Stimulated activated CD8-positive, alpha-beta memory T cell treated with anti-CD3 and anti-CD28 coated beads, Interleukin-12 subunit alpha, Interleukin-12 subunit beta, amount 100 ng/mL, for 1 hour (primary cell): ENCODE results near the gene SLF2.

Experiments
- DNase-seq: peaks from one replicate; pipeline ENCODE4 v3.0.0-alpha.2; 2020; ENCODE audit warnings: low read depth

The SLF2 gene

DNA sequence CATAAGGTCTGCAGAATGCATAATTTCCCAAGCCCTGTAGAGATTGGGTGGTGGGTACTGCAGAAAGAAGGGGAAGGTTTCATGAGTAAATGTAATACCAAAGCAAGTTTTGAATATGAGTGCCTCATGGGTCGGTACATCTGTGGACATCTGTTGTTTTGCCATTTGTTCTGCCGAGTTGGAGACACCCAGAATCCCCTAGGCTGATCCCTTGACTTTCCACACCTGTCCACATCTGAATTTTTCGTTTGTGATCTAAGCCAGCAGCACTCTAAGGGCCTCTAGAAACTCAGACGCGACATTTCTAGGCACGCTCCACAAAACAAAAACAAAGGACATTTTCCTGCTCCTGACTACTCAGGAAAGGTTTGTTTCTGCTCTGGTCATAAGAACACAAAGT is 11.7 kb upstream of the SLF2 start:
- DNase-seq, result no peak

DNA sequence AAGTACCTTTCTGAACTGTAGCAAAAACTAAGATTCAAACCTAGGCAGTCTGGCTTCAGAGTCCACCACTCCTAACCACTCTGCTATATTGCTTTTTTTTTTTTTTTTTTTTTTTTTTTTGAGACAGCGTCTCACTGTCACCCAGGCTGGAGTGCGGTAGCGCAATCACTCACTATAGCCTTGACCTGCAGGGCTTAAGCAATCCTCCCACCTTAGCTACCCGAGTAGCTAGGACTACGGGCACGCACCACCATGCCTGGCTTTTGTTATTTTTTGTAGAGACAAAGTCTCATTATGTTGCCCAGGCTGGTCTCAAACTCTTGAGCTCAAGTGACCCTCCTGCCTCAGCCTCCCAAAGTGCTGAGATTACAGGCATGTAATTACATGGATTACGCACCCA is 10.1 kb upstream of the SLF2 start:
- no peak for DNase-seq

DNA sequence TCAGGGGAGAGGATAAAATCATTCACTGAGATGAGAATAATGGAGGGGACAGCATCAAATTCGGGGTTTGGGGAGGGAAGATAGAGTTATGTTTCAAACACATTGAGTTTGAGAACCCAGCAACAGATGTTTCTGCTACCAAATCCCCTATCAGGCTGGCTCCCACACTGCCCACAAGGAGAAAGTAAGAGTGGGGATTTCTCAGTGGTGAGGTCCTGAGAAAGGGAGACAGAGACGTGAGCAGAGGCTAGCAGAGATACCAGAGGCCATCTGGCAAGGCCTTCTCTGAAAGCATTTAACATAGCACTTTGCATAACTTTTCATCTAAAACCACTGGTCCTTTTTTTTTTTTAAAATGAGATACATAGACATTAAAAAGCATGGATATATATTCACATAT is 7.8 kb upstream of the SLF2 start:
- no peak for DNase-seq

DNA sequence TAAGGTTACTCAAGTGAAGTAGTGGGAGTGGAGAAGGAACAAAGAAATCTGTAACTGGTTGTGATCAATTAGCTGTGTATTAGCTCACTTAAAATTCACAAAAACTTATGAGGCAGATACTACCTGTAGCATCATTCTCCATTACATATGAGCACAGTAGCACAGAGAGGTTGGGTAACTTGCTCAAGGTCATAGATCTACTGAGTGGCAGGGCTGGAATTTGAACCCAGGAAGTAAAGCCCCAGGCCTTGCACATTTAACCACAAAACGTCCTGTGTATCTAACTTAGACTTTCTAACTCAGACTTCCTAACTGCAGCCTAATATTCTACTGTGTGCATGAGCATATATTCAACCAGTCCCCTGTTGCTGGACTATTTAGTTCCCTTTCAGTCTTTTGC is 5.6 kb upstream of the SLF2 start:
- no peak for DNase-seq

DNA sequence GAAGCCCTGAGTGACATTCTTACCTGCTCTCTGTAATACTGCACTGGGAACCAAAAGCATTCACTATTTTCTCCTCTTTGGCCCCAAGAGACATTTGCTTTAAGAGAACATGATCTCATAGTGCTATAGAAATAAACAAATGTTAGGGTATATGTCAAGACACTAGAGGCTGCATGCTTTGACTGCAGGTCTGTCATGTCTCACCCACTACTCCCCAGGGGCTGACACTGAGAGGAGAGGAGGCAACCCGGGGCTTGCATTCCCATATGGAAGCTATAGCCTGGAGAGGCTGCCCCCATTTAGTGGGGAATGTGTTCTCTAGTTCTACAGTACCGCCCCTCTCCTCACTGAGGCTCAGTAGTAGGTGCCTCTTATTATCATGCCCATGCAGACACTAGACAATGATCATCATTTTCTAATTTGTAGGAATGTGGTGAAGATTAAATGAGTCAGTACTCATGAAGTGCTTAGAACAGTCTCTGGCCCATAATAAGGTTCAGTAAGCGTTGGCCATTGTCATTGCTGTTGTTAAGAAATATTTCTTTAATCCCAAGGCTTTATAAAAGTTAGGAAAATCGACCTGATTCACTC is 4.9 kb upstream of the SLF2 start:
- DNase-seq, result no peak

DNA sequence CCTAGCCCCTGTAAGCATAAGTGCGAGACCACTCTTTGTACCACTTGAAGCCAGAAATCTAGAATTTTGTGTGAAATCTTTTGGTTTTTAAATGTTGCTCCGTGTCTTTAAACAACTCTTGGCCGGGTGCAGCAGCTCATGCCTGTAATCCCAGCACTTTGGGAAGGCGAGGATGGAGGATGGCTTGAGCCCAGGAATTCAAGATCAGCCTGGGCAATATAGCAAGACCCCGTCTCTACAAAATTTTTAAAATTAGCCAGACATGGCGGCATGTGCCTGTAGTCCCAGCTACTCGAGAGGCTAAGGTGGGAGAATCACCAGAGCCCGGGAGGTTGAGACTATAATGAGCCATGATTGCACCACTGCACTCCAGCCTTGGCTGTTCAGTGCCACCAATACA is 4.4 kb upstream of the SLF2 start:
- DNase-seq, result no peak

DNA sequence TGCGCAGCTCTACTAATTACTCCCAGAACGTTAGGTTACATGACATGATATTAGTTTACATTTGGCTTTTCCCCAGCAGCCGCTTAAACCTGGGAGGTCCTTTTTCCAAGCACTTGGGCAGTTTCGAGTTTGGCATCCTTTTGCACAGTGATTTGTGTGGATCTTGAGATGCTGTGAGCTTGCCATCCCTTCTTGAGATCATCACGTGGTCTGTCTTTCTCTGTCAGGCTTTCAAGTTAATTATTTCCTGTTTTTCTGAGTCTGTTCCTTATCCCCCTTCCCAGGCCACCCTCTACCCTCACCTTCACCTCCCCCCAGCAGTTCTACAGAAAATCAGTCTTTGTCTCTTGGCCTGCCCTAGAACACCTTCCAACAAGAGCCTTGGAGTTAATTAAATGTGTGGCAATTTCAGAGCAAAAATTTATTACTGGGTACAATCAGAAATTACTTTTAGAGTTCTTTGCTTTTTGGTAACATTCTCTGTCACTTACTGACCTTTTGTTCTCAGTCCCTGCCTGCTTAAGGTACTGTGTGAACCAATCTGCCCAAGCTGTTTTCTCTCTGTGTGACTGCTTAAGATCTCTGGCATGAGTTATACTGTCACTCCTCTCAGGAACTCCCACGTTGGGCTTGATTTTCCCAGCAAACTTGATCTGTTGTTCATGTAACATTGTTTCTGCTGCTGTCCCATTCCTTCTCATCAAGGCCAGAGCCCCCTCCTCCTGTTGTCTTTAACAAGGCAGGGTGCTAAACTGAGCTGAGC is 3.1 kb upstream of the SLF2 start:
- DNase-seq, result no peak

DNA sequence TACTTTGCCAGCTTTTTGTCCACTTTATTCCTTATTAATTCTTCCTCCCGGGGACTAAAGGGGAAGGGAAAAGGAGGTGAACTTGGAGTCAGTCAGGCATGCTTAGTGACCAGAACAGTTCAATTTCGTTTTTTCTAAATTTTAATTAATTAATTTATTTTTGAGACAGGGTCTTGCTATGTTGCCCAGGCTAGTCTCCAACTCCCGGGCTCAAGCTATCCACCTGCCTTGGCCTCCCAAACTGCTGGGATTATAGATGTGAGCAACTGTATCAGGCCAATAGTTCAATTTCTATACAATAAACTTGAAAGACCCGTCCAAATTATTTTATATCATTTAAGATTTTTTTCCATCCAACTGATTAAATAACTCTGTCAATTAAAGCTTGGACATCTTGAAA is 1.3 kb upstream of the SLF2 start:
- DNase-seq, result no peak

DNA sequence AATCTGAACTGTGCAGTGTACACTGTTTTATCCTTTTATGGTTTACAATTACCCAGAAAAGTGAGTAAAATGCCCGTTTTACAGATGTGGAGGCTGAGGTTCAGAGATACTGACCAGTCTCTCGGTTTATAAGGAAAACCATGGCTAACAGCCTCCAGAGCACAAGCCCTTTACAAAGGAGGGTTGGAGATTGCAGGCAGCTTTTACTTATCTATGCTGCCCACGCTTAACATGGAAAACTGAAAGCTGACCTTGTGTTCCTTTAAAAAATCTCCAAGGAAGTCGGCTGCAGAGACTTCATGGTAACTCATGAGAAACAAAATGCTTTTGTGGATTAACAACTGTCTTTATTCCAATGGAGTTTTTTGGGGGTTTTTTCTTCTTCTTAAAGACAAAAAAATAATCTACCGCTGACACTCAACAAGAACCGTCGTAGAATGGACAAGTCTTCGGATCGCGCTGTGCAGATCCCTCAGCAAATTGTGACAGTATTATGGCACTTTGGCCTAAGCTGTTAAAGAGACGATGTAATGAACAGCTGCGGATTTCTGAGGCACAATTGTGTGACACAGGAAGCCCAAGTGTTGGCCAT is 654 bp upstream of the SLF2 start:
- no peak for DNase-seq

DNA sequence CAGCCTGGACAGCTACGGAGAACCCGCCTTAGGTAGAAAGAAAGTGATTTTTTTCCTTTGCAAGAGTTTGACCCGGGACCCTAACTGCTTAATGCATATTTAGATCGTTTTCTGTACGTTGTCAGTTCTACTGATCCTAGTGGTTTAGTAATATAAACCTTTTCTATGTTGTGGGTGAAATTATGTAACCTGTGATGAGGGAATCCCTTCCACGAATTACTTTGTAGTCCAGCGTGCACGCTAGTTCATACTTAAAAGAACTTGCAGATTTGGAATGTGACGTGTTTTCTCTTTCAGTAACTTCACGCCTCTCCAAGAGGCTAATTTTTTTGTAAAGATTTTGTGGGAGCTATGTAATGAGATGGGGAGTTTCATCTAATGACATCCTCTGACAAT is 705 bp downstream of the SLF2 start:
- no peak for DNase-seq

DNA sequence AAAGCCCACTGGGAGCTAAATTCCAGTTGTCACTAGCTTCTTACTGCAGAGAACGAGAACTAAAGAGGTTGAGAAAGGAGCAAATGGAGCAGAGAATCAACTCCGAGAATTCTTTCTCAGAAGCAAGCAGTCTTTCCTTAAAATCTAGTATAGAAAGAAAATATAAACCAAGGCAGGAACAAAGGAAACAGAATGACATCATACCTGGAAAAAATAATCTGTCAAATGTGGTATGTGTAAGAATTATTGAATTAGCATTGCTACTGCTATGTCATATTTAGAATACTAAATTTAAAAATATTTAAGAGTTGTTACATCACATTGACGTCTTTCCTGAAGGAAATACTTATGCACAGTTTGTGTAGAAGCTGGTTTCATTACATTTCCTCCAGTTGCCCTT is 4.3 kb downstream of the SLF2 start:
- no peak for DNase-seq

DNA sequence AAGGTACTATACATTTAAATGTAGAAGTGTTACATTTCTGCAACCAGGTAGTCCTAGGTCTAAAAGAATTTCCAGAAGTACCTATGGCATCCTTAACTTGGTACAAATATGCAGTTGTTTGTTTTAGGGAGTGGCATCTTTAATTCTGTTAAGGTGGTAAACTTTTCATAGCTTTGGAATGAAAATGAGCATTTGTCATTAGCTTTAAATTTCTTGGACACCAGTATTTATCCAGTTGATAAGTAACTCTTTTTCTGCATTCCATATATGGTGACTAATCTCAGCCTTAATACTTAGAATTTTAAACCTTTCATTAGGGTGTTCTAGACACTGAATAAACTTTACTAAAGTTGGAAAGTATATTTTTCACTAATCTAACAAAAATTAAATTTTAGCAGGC is 10.8 kb downstream of the SLF2 start:
- DNase-seq, result no peak

DNA sequence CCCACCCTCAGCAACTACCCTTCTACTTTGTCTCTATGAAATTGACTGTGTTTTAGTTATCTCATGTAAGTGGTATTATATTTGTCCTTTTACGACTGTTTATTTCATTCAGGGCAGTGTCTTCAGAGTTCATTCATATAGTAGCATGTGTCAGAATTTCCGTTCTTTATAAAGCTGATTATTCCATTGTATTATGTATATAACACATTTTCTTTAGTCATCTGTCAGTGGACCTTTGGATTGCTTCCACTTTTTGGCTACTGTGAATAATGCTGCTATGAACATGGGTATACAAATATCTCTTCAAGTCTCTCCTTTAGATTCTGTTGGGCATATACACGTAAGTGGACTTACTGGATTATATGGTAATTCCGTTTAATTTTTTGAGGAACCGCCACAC is 14.5 kb downstream of the SLF2 start:
- DNase-seq, result no peak

DNA sequence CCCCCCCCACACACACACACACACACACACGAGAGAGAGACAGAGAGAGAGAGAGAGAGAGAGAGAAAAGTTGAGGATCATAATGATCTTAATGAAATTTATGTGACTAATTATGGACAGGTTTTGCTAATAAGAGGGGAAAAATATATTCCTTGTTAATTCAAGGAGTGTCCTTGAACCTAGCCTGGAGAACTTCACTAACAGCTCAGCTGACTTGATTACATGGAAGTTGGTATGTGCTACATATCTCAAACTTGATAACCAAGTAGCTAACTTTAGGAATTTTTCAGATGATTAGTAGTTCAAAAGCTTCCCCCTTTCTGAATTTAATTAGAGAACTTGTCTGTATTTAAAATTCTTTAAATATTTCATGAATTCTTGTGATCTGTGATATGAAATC is 15.3 kb downstream of the SLF2 start:
- no peak for DNase-seq

DNA sequence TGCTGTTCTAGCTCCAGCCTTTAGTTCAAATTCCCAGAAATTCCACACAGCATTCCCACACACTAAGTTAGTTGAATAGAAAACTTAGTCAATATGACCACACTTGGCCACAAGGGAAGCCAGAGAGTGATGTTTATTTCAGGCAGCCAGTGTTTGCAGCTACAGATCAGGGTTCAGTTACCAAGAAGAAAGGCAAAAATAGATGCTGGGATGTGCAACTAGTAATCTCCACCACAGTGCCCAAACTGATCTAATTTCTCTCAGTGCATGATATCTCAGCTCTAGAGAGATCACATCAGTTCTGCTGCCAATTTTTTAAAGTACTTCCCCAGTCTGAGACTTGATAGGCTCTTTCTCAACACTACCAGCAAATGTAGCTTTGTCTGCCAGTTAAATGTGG is 17.6 kb downstream of the SLF2 start:
- DNase-seq, result no peak

DNA sequence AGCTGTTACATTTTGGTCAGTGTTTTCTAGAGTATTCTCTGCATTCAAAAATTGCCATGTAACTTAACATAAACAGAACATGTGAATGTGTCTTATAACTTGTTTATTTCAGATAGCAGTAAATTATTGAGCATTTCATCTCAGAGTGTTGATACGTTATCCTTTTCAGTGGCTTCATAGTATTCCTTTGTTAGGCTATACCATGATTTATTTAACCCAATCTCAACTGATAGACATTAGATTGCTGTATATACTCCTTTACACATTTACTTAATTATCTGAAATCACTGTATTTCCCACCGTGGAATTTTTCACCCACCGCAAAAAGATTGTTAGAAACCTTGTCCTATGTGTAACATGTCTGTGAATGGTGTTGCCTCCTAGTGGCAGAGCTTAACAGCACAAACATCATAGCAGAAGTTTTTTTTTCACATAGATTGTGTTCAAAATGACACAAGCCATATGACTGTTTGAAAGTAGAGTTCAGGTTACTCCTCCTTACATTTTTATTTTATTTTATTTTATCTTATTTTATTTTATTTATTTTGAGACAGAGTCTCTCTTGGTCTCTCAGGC is 21.4 kb downstream of the SLF2 start:
- no peak for DNase-seq

DNA sequence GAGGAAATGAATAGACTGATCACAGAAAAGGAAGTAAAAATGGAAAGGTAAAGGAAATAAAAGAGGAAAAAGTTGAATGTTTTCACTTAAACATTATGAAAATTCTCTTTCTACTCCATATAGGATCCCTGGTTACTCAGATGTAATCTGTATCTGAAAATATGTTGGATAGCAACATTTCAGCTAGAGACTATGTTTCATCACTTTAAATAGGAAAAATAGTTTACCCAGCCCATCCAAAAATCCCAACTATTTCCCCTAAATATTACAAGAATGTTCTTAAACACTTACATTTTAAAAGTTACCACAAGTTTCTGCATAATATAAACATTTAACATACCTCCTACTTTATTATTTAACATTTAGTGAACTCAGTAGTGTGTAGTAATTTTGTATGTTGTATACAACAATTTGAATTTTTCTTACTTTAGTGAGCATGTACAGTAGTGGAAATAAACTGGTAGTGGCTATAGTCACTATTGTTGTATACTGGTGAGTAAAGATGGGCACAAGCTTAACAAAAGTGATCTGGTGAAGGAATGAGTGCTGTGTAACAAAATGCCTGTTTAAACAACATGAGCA is 27.1 kb downstream of the SLF2 start:
- DNase-seq, result no peak

DNA sequence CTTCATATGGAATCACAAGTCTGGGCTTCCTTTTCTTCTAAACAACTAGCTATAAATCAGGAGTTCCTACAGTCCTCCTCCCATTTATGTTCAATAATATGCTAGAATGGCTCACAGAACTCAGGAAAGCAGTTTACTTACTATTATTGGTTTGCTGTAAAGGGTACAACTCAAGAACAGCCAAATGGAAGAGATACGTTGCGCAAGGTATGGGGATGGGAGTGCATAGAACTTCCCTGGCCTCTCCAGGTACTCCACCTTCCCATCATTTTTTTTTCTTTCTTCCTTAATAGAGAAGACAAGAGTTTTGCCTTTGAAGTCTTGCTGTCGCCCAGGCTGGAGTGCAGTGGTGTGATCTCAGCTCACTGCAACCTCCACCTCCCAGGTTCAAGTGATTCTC is 29.5 kb downstream of the SLF2 start:
- DNase-seq, result no peak

DNA sequence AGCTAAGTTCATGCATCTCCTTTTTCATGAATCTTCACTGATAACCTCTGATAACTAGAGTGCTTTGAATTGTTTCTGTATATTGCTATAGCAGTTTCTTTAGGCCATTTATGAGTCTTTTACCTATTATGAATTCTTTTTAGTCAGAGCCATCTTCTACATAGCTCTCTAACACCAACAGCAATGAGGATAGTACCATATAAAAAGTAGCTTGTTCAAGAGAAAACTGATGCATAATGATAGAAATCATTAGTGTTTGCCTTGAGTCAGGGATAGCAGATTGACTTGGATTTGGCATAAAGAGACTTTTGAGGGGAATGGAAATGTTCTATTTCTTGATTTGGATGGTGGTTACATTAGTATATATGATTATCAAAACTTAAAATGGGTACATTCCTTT is 30.7 kb downstream of the SLF2 start:
- DNase-seq, result no peak

DNA sequence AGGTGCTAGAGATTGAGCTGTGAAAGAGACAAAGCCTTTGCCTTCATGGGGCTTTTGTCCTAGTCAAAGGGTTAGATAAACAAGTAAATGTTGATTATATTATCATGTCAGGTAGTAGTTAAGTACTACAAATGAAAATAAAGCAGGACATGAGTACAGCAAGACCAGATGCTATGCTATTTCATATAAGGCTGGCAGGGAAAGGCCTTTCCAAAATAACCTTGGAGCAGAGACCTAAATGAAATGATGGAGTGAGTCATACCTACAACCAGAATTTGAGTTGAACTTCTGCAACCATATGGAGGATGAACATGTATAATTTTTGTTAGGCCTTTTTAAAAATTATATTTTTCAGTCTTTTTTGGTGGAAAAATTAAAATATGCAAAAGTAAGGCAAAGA is 33.0 kb downstream of the SLF2 start:
- DNase-seq, result no peak

DNA sequence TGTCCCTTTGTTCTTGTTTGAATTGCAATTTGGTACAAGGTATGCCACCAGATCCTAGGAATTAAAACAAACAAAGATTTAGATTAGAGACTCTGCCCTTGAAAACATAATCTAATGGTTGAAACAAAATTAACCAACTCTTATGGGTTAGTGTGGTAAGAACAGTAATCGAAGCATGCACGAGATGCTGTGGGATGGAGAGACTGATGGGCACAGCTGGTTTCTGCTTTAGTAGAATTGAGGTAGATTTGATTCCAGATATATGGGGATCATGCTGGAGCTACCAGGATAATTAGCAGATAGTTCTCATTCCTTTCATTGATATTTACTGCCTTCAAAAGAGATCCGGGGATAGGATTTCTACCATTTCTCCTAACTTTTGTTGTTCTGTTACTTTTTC is 36.2 kb downstream of the SLF2 start:
- no peak for DNase-seq

DNA sequence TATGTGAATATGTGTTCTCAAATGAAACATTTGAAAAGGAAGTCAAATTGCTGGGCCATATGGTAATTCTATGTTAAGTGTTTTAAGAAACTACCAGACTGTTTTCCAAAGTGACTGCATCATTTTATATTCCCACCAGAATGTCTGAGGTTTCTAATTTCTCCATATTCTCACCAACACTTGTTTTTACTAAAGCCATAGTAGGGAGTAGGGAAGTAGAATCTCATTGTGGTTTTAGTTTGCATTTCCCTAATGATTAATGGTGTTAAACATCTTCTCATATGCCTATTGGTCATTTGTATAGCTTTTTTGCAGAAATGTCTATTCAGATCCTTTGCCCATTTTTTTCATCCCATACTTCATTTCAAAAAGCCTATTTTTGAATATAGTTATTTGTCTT is 47.5 kb downstream of the SLF2 start:
- no peak for DNase-seq
